Keratinocyte (primary cell): Measurements from ENCODE around the gene LYPD1. TPM values are rescaled to one million over a fixed set of nuclear protein-coding genes. Genes with fewer than 3 reads are reported as not detected.

Experiments used
- DNase-seq: peaks from one replicate; pipeline ENCODE4 v3.0.0-alpha.2; 2011; ENCODE audit warnings: low read depth, missing footprints, low spot score
- FAIRE-seq: peaks from 2 replicates; lab custom pipeline; 2011; peaks lifted over from hg19 to GRCh38; lab: Jason Lieb, UNC
- H2AFZ ChIP-seq: 2 replicates; pipeline ENCODE4 v1.6.0; 2012; ENCODE audit warnings: low read length, control low read depth, inconsistent platforms; ENCODE audit not compliant: control insufficient read depth
- H3K27ac ChIP-seq: 2 replicates; pipeline ENCODE4 v1.5.1; 2011; ENCODE audit warnings: low read length; ENCODE audit not compliant: control insufficient read depth, insufficient read depth
- H3K27me3 ChIP-seq: 3 replicates; pipeline ENCODE4 v1.6.0; 2011; ENCODE audit warnings: low read length; ENCODE audit not compliant: control insufficient read depth, insufficient read depth; ENCODE audit errors: extremely low read depth
- H3K36me3 ChIP-seq, 2 experiments: 2 replicates in 1 of 2; 3 replicates in 1 of 2; pipeline ENCODE4 v1.5.1; 2011; ENCODE audit warnings: low read length in 2 of 2, mild to moderate bottlenecking in 1 of 2; ENCODE audit not compliant: control insufficient read depth in 2 of 2, insufficient read depth in 2 of 2; ENCODE audit errors: extremely low read depth in 1 of 2
- H3K4me1 ChIP-seq: 3 replicates; pipeline ENCODE4 v1.5.1; 2011; ENCODE audit warnings: low read length; ENCODE audit not compliant: control insufficient read depth, insufficient read depth; ENCODE audit errors: extremely low read depth
- H3K4me2 ChIP-seq: 3 replicates; pipeline ENCODE4 v1.6.0; 2011; ENCODE audit warnings: low read depth, low read length; ENCODE audit not compliant: control insufficient read depth, insufficient read depth; ENCODE audit errors: extremely low read depth
- H3K4me3 ChIP-seq, 3 experiments: fragments of 200-600 bp in 1 of 3; sonication (generic) in 1 of 3; 2 replicates in 2 of 3; 3 replicates in 1 of 3; pipeline ENCODE4 v1.5.1; 2011 to 2016; ENCODE audit warnings: low read length in 3 of 3, mild to moderate bottlenecking in 3 of 3, control low read depth in 2 of 3, inconsistent platforms in 1 of 3, low read depth in 1 of 3, mixed read lengths in 1 of 3, mixed run types in 1 of 3, moderate library complexity in 1 of 3; ENCODE audit not compliant: control insufficient read depth in 2 of 3, insufficient read depth in 2 of 3; ENCODE audit errors: extremely low read depth in 1 of 3
- H3K79me2 ChIP-seq: 2 replicates; pipeline ENCODE4 v1.6.0; 2012; ENCODE audit warnings: low read length; ENCODE audit not compliant: control insufficient read depth, insufficient read depth
- H3K9ac ChIP-seq: 3 replicates; pipeline ENCODE4 v1.6.0; 2011; ENCODE audit warnings: low read length; ENCODE audit not compliant: control insufficient read depth, insufficient read depth; ENCODE audit errors: extremely low read depth
- H3K9me1 ChIP-seq: 3 replicates; pipeline ENCODE4 v1.6.0; 2011; ENCODE audit warnings: low read length; ENCODE audit not compliant: control insufficient read depth, insufficient read depth; ENCODE audit errors: extremely low read depth
- H3K9me3 ChIP-seq: 2 replicates; pipeline ENCODE4 v1.5.1; 2012; ENCODE audit warnings: low read depth, low read length; ENCODE audit not compliant: control insufficient read depth
- H4K20me1 ChIP-seq: 3 replicates; pipeline ENCODE4 v1.6.0; 2011; ENCODE audit warnings: low read length; ENCODE audit not compliant: control insufficient read depth, insufficient read depth; ENCODE audit errors: extremely low read depth
- CTCF ChIP-seq, 3 experiments: IDR thresholded peaks in 1 of 3; conservative IDR thresholded peaks in 1 of 3; optimal IDR thresholded peaks in 1 of 3; 2 replicates in 2 of 3; 3 replicates in 1 of 3; pipeline versions ENCODE3 to v1.5.1; 2011; ENCODE audit warnings: low read length in 3 of 3, mild to moderate bottlenecking in 3 of 3, moderate library complexity in 2 of 3, control low read depth in 1 of 3, inconsistent platforms in 1 of 3; ENCODE audit not compliant: insufficient read depth in 2 of 3; ENCODE audit errors: extremely low read depth in 1 of 3
- EZH2 ChIP-seq: IDR thresholded peaks from one replicate; pipeline ENCODE4 v1.6.1; 2012; ENCODE audit warnings: inconsistent platforms, mild to moderate bottlenecking, low read length, moderate library complexity
- dilution Hi-C: fragments of 300-500 bp; cut with MboI; formaldehyde crosslinking; loops from one replicate; pipeline ENCODE4 v1.7.0; 2020; ENCODE audit warnings: low sequenced_read_pairs; ENCODE audit not compliant: extremely low pct_ligation_motif_present
- polyA plus RNA-seq, 5 experiments: library from polyadenylated mRNA; depleted of rRNA in 3 of 5; stranded (reverse) in 3 of 5; stranded (forward) in 1 of 5; unstranded in 1 of 5; fragments of >200 nt; gene quantifications; 1 replicate in 1 of 5; 2 replicates in 3 of 5; 3 replicates in 1 of 5; pipeline versions ENCODE4 v1.2.1 to v1.2.3, GENCODE V29; 2011 to 2012; ENCODE audit warnings: missing spikeins in 2 of 5, low read depth in 1 of 5, low replicate concordance in 1 of 5

The LYPD1 gene
- polyA plus RNA-seq, 1 donor (not counting 4 experiments of a cell fraction or from before 2014, with no cell fraction given), result 0.03 TPM

DNA sequence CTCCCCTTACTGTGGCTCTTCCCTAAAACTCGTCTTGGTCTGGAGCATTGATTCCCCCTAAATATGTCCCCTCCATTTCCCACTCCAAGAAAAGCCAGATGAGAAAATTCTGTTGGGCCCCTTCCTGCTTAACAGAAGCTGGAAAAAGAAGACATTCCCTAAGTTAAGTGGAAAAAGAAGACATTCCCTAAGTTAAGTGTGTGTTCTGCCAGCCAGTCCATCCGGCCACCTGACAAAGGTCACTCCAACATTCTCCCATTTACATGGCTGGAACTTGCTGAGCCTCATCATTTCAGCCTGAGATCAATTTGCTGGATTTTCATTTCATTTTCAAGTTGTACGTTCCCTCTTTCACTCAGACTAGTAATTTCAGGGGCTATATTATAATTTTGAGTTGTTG lies 52.0 kb downstream of the LYPD1 start:
- H3K27me3 ChIP-seq, result no peaks in the 10 kb centered on the region
- peaks cover 2% of the 10 kb centered on the region for H3K4me1 ChIP-seq
- FAIRE-seq, result no peak
- no peak overlapping the region for H3K9ac ChIP-seq
- no peaks in the 10 kb centered on the region for H3K79me2 ChIP-seq
- no peak overlapping the region for H3K4me2 ChIP-seq
- H3K9me3 ChIP-seq, result no peaks in the 10 kb centered on the region
- H4K20me1 ChIP-seq, result peaks cover 2% of the 10 kb centered on the region
- no peak for DNase-seq
- H3K36me3 ChIP-seq, result no peaks in the 10 kb centered on the region
- TF ChIP-seq CTCF (optimal IDR thresholded peaks at IDR 0.05 in 1 of 3, IDR thresholded peaks at IDR 0.05 in 1 of 3, conservative IDR thresholded peaks at IDR 0.05 in 1 of 3; ENCODE audit: extremely low read depth in 1 of 3, insufficient read depth in 2 of 3, low read length in 3 of 3) (no peak), EZH2 (no peak)
- no peak overlapping the region for H3K27ac ChIP-seq
- H3K9me1 ChIP-seq, result no peaks in the 10 kb centered on the region
- dilution Hi-C loops, result no loop called here
- no peak overlapping the region for H2AFZ ChIP-seq
- no peak overlapping the region for H3K4me3 ChIP-seq

GRCh38 chr2:132615329-132616085 lies 54.5 kb downstream of the LYPD1 start:
- no peak overlapping the region for H3K9ac ChIP-seq
- H3K4me2 ChIP-seq, result no peak overlapping the region
- H3K9me3 ChIP-seq, result no peaks in the 10 kb centered on the region
- no peak overlapping the region for H2AFZ ChIP-seq
- H3K36me3 ChIP-seq, result no peaks in the 10 kb centered on the region
- DNase-seq (no peak), FAIRE-seq (no peak)
- no peaks in the 10 kb centered on the region for H4K20me1 ChIP-seq
- H3K79me2 ChIP-seq, result no peaks in the 10 kb centered on the region
- H3K27me3 ChIP-seq, result no peaks in the 10 kb centered on the region
- dilution Hi-C loops, result no loop called here
- H3K4me1 ChIP-seq, result no peaks in the 10 kb centered on the region
- no peaks in the 10 kb centered on the region for H3K9me1 ChIP-seq
- no peak for TF ChIP-seq EZH2
- no peak for TF ChIP-seq CTCF (optimal IDR thresholded peaks at IDR 0.05 in 1 of 3, IDR thresholded peaks at IDR 0.05 in 1 of 3, conservative IDR thresholded peaks at IDR 0.05 in 1 of 3; ENCODE audit: extremely low read depth in 1 of 3, insufficient read depth in 2 of 3, low read length in 3 of 3)
- H3K27ac ChIP-seq, result no peak overlapping the region
- H3K4me3 ChIP-seq, result no peak overlapping the region
